K562 (cell line): ENCODE results near the gene TFAP2A. TPM values are rescaled to one million over a fixed set of nuclear protein-coding genes. Genes with fewer than 3 reads are reported as not detected.

Experiments
- ATAC-seq: fragments of 200-7000 bp; cut with Tn5 transposase; 3 replicates; pipeline ENCODE4 v1.9.1; 2020; ENCODE audit warnings: moderate library complexity
- BruUV-seq: library from RNA; stranded (reverse); fragments of 400-500 nt; replicated peaks from 2 replicates; lab custom pipeline; 2021; lab: Mats Ljungman, UMichigan
- CTCF ChIA-PET: fragments of 300-600 bp; formaldehyde crosslinking; extraction: SDS; loops from one replicate; lab custom pipeline; 2021; ENCODE audit warnings: low intra/inter-chr PET ratio; lab: Yijun Ruan, JAX
- POLR2A ChIA-PET: fragments of 300-600, 350-650 bp; sonication (Branson Sonifier 250); formaldehyde crosslinking; extraction: SDS; loops from one replicate; lab custom pipeline; 2021; ENCODE audit warnings: antibody characterized with exemption, inconsistent platforms; lab: Yijun Ruan, JAX
- DNase-seq, 4 experiments: peaks; one replicate each; pipeline versions ENCODE4 v3.0.0 to v3.0.0-alpha.2; 2011 to 2018; ENCODE audit warnings: low spot score in 3 of 4, mixed read lengths in 3 of 4; ENCODE audit errors: extremely low read depth in 1 of 4
- FAIRE-seq: peaks from 2 replicates; lab custom pipeline; 2011; peaks lifted over from hg19 to GRCh38; lab: Jason Lieb, UNC
- H2AFZ ChIP-seq: 2 replicates; pipeline ENCODE4 v1.6.0; 2011; ENCODE audit warnings: low read depth, low read length, control low read depth, inconsistent platforms
- H3K27ac ChIP-seq: fragments of 200-600 bp; 3 replicates; pipeline ENCODE4 v1.8.0; 2011; ENCODE audit warnings: low read depth, mild to moderate bottlenecking, control low read depth, inconsistent platforms, low read length, moderate library complexity, mixed read lengths; ENCODE audit errors: extremely low read depth
- H3K27me3 ChIP-seq, 2 experiments: fragments of 300-600 bp in 1 of 2; 2 replicates in 1 of 2; 3 replicates in 1 of 2; pipeline versions ENCODE4 v1.6.0 to v1.8.0; 2011; ENCODE audit warnings: inconsistent platforms in 2 of 2, low read length in 2 of 2, mild to moderate bottlenecking in 1 of 2, mixed read lengths in 1 of 2, moderate library complexity in 1 of 2; ENCODE audit not compliant: control insufficient read depth in 2 of 2, insufficient read depth in 2 of 2
- H3K36me3 ChIP-seq: fragments of 300-600 bp; 3 replicates; pipeline ENCODE4 v1.8.0; 2011; ENCODE audit warnings: mild to moderate bottlenecking, low read length, inconsistent platforms; ENCODE audit not compliant: control insufficient read depth, insufficient read depth
- H3K4me1 ChIP-seq, 2 experiments: fragments of 200-600 bp in 1 of 2; replicated peaks in 1 of 2; 2 replicates in 1 of 2; 3 replicates in 1 of 2; pipeline versions ENCODE4 v1.5.1 to v1.8.0; 2011; ENCODE audit warnings: inconsistent platforms in 2 of 2, low read length in 2 of 2, mild to moderate bottlenecking in 1 of 2, mixed read lengths in 1 of 2, moderate library complexity in 1 of 2; ENCODE audit not compliant: control insufficient read depth in 2 of 2, insufficient read depth in 2 of 2
- H3K4me2 ChIP-seq: 2 replicates; pipeline ENCODE4 v1.6.1; 2011; ENCODE audit warnings: low read length, control low read depth, inconsistent platforms, mixed read lengths; ENCODE audit not compliant: insufficient read depth
- H3K4me3 ChIP-seq: fragments of 200-600 bp; sonication (generic), shearing (Covaris generic); 2 replicates; pipeline ENCODE4 v1.5.1; 2016; ENCODE audit warnings: control low read depth, inconsistent platforms
- H3K79me2 ChIP-seq: fragments of 200-600 bp; 3 replicates; pipeline ENCODE4 v1.8.0; 2011; ENCODE audit warnings: low read length, inconsistent platforms; ENCODE audit not compliant: control insufficient read depth, insufficient read depth
- H3K9ac ChIP-seq, 2 experiments: 2 replicates each; pipeline versions ENCODE4 v1.6.0 to v1.6.1; 2011; ENCODE audit warnings: low read depth in 2 of 2, low read length in 2 of 2, control low read depth in 1 of 2, inconsistent platforms in 1 of 2, mild to moderate bottlenecking in 1 of 2, mixed read lengths in 1 of 2; ENCODE audit not compliant: insufficient read depth in 1 of 2
- H3K9me1 ChIP-seq: one replicate; pipeline ENCODE4 v1.6.0; 2011; ENCODE audit warnings: inconsistent platforms, mild to moderate bottlenecking, low read length, moderate library complexity; ENCODE audit not compliant: control insufficient read depth, insufficient read depth
- H3K9me3 ChIP-seq: replicated peaks from 2 replicates; pipeline ENCODE4 v1.5.1; 2011; ENCODE audit warnings: low read depth, low read length, inconsistent platforms; ENCODE audit not compliant: control insufficient read depth, insufficient read depth
- H4K20me1 ChIP-seq: replicated peaks from 2 replicates; pipeline ENCODE4 v1.6.1; 2011; ENCODE audit warnings: low read length, inconsistent platforms, mixed read lengths; ENCODE audit not compliant: control insufficient read depth, insufficient read depth
- ELF4 ChIP-seq: fragments of 450-650 bp; formaldehyde crosslinking; IDR thresholded peaks from 2 replicates; pipeline ENCODE4 v1.4.0; 2022; ENCODE audit warnings: missing genetic modification characterization
- FOXM1 ChIP-seq, 2 experiments: fragments of 450-650 bp in 1 of 2; sonication (generic) in 1 of 2; formaldehyde crosslinking in 1 of 2; IDR thresholded peaks; 2 replicates each; pipeline versions ENCODE4 v1.6.1 to v1.9.0; 2017 to 2022; ENCODE audit warnings: low read depth in 2 of 2, mild to moderate bottlenecking in 2 of 2, missing genetic modification reagents in 1 of 2, moderate library complexity in 1 of 2
- HDAC1 ChIP-seq, 2 experiments: fragments of 450-650 bp; IDR thresholded peaks; 2 replicates each; pipeline ENCODE4 v1.6.1; 2016 to 2017; ENCODE audit warnings: inconsistent platforms in 1 of 2, mild to moderate bottlenecking in 1 of 2, moderate library complexity in 1 of 2
- HDAC6 ChIP-seq: IDR thresholded peaks from 2 replicates; pipeline ENCODE4 v1.6.1; 2012; ENCODE audit warnings: low read depth, mild to moderate bottlenecking, control low read depth, inconsistent platforms, low read length, moderate library complexity
- JUND ChIP-seq, 2 experiments: IDR thresholded peaks; 2 replicates in 1 of 2; 3 replicates in 1 of 2; pipeline ENCODE4 v1.6.1; 2011; ENCODE audit warnings: borderline replicate concordance in 2 of 2, low read depth in 2 of 2, low read length in 2 of 2, improper control_type of control experiment in 1 of 2, missing biosample characterization in 1 of 2, missing genetic modification characterization in 1 of 2, missing genetic modification reagents in 1 of 2
- KAT7 ChIP-seq: sonication (generic); formaldehyde crosslinking; IDR thresholded peaks from 2 replicates; pipeline ENCODE4 v1.8.0; 2022; ENCODE audit warnings: missing genetic modification reagents, mild to moderate bottlenecking, borderline replicate concordance
- KDM5B ChIP-seq: fragments of 200-600 bp; sonication (generic); IDR thresholded peaks from 2 replicates; pipeline ENCODE4 v1.6.1; 2012; ENCODE audit warnings: low read depth, mild to moderate bottlenecking, moderate library complexity, low read length, control low read depth, inconsistent platforms; ENCODE audit not compliant: insufficient replicate concordance
- NR4A1 ChIP-seq, 2 experiments: fragments of 250-450 bp in 1 of 2; fragments of 450-650 bp in 1 of 2; sonication (Bioruptor Pico) in 1 of 2; IDR thresholded peaks; 2 replicates each; pipeline versions ENCODE4 v1.4.0 to v1.6.1; 2016 to 2020; ENCODE audit warnings: mild to moderate bottlenecking in 2 of 2, missing compliant biosample characterization in 1 of 2, missing genetic modification characterization in 1 of 2, moderate library complexity in 1 of 2
- RBBP5 ChIP-seq: fragments of 200-600 bp; sonication (generic); IDR thresholded peaks from 2 replicates; pipeline ENCODE4 v1.6.1; 2012; ENCODE audit warnings: borderline replicate concordance, mild to moderate bottlenecking, low read length, control low read depth, inconsistent platforms; ENCODE audit not compliant: insufficient read depth, poor library complexity, severe bottlenecking
- RBM22 ChIP-seq: fragments of 200-400 bp; formaldehyde crosslinking; IDR thresholded peaks from 2 replicates; pipeline ENCODE4 v1.6.1; 2018; ENCODE audit warnings: low read length, low read depth; ENCODE audit not compliant: poor library complexity, severe bottlenecking
- SLC30A9 ChIP-seq: fragments of 250-450 bp; sonication (Bioruptor Pico); IDR thresholded peaks from 2 replicates; pipeline ENCODE4 v1.8.0; 2022; ENCODE audit warnings: mild to moderate bottlenecking, moderate library complexity
- XRCC5 ChIP-seq: fragments of 200-400 bp; formaldehyde crosslinking; IDR thresholded peaks from 2 replicates; pipeline ENCODE4 v1.6.1; 2017; ENCODE audit warnings: low read depth, mild to moderate bottlenecking, low read length
- WGBS: fragments of 100-300 bp; shearing (Covaris generic); methylation state at CpG from one replicate; pipeline ENCODE4 v1.1.6; 2016; ENCODE audit warnings: low coverage, mixed read lengths; ENCODE audit not compliant: insufficient coverage; ENCODE audit errors: missing lambda C conversion rate; 5-methylcytosine and 5-hydroxymethylcytosine counted together
- in situ Hi-C: fragments of 300-500 bp; cut with MboI; formaldehyde crosslinking; loops from 4 replicates; pipeline ENCODE4 v1.15.0; 2018; ENCODE audit warnings: inconsistent platforms, mixed read lengths
- intact Hi-C: fragments of 100-400 bp; cut with micrococcal nuclease; formaldehyde crosslinking; loops from 2 replicates; pipeline ENCODE4 v1.14.2; 2022
- polyA plus RNA-seq, 8 experiments: library from polyadenylated mRNA; depleted of rRNA in 4 of 8; stranded (reverse) in 5 of 8; unstranded in 3 of 8; fragments of >200 nt; fragmentation: Nextera tagmentation in 2 of 8; fragmentation: Illumina TruSeq in 1 of 8; extraction: Ambion mirVana in 2 of 8; extraction: Trizol in 1 of 8; gene quantifications; 2 replicates each; pipeline versions ENCODE4 v1.2.1 to v1.2.3, GENCODE V29; 2011 to 2014; ENCODE audit warnings: inconsistent platforms in 1 of 8, missing spikeins in 1 of 8
- total RNA-seq, 7 experiments: library from RNA; depleted of rRNA in 6 of 7; stranded (reverse); fragments of >200 nt in 6 of 7; fragmentation: Illumina TruSeq in 2 of 7; extraction: Trizol in 2 of 7; gene quantifications; 2 replicates each; pipeline versions ENCODE4 v1.2.1 to v1.2.3, GENCODE V29; 2011 to 2021; ENCODE audit warnings: low replicate concordance in 1 of 7
- TF ChIP-seq, protein P1 (sequence below): fragments of 150-350 bp; IDR thresholded peaks from 2 replicates; pipeline ENCODE4 v1.6.1; 2014; ENCODE audit warnings: low read depth, mild to moderate bottlenecking, low read length, borderline replicate concordance
- TF ChIP-seq, protein P2 (sequence below): fragments of 450-650 bp; formaldehyde crosslinking; conservative IDR thresholded peaks from 2 replicates; pipeline ENCODE4 v1.4.0; 2022; ENCODE audit warnings: mild to moderate bottlenecking, missing genetic modification characterization

The TFAP2A gene
- total and polyA plus RNA-seq, 9 of the 15 experiments (the other 6 are each of a cell fraction or from before 2014, with no cell fraction given) = 0.14 to 0.53 (median 0.19) TPM; not detected in 1

DNA sequence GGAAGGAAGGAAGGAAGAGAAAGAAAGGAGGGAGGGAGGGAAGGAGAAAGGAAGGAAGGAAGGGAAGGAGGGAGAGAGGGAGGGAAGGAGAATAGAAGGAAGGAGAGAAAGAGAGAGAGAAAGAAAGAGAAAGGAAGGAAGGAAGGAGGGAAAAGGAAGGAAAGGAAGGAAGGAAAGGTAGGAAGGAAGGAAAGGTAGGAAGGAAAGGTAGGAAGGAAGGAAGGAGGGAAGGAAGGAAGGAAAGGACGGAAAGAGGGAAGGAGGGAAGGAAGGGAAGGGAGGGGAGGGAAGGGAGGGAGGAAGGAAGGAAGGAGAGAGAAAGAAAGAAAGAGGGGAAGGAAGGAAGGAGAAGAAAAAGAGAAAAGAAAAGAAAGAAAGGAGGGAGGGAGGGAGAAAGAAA is 47.0 kb upstream of the TFAP2A start:
- H3K4me2 ChIP-seq = no peak overlapping the region
- DNase-seq = no peak
- CTCF ChIA-PET = no interaction called here
- H3K9me3 ChIP-seq = no peaks in the 10 kb centered on the region
- H3K36me3 ChIP-seq = no peaks in the 10 kb centered on the region
- H3K4me3 ChIP-seq = no peak overlapping the region
- POLR2A ChIA-PET = interaction anchor here (0.6 kb wide), 1 partner anchor 632 kb away, joined by 3 read pairs; the partner anchor contains the start of gene SMIM13
- H2AFZ ChIP-seq = no peak overlapping the region
- no CpG with 5 or more reads among the region's 1 CpG for WGBS
- no peaks in the 10 kb centered on the region; the same call in 1 of the 2 replicates for H4K20me1 ChIP-seq
- no peak overlapping the region for H3K9ac ChIP-seq
- no peaks in the 10 kb centered on the region for H3K9me1 ChIP-seq
- intact Hi-C loops (no loop called here), in situ Hi-C loops (no loop called here)
- ATAC-seq = no peak
- H3K27ac ChIP-seq = no peak overlapping the region
- peaks cover 12 to 18% of the 10 kb centered on the region in 2 experiments for H3K4me1 ChIP-seq
- no TSS peak for BruUV-seq
- no peaks in the 10 kb centered on the region for H3K79me2 ChIP-seq
- peaks cover 11 to 27% of the 10 kb centered on the region in 2 experiments for H3K27me3 ChIP-seq
- no peak for FAIRE-seq
- TF ChIP-seq HDAC1 (IDR thresholded peaks at IDR 0.05) = 0 out of 4 replicates have a peak, but pooled peaks of 1 of the 2 experiments have one; percentile 30
- no peak for TF ChIP-seq RBM22
- no peak for TF ChIP-seq NR4A1 (CRISPR knock-in tag; IDR thresholded peaks at IDR 0.05)
- no peak for TF ChIP-seq NR4A1 (tag; IDR thresholded peaks at IDR 0.05)
- no peak for TF ChIP-seq JUND (IDR thresholded peaks at IDR 0.05; ENCODE audit: borderline replicate concordance, low read depth, low read length)
- TF ChIP-seq JUND (tag; IDR thresholded peaks at IDR 0.05; ENCODE audit: borderline replicate concordance, low read depth, low read length) = no peak
- TF ChIP-seq, protein P1, sequence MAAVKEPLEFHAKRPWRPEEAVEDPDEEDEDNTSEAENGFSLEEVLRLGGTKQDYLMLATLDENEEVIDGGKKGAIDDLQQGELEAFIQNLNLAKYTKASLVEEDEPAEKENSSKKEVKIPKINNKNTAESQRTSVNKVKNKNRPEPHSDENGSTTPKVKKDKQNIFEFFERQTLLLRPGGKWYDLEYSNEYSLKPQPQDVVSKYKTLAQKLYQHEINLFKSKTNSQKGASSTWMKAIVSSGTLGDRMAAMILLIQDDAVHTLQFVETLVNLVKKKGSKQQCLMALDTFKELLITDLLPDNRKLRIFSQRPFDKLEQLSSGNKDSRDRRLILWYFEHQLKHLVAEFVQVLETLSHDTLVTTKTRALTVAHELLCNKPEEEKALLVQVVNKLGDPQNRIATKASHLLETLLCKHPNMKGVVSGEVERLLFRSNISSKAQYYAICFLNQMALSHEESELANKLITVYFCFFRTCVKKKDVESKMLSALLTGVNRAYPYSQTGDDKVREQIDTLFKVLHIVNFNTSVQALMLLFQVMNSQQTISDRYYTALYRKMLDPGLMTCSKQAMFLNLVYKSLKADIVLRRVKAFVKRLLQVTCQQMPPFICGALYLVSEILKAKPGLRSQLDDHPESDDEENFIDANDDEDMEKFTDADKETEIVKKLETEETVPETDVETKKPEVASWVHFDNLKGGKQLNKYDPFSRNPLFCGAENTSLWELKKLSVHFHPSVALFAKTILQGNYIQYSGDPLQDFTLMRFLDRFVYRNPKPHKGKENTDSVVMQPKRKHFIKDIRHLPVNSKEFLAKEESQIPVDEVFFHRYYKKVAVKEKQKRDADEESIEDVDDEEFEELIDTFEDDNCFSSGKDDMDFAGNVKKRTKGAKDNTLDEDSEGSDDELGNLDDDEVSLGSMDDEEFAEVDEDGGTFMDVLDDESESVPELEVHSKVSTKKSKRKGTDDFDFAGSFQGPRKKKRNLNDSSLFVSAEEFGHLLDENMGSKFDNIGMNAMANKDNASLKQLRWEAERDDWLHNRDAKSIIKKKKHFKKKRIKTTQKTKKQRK = no peak
- TF ChIP-seq KAT7 (CRISPR knock-in tag) = no peak
- TF ChIP-seq XRCC5 = no peak
- TF ChIP-seq KDM5B = no peak
- no peak for TF ChIP-seq FOXM1 (IDR thresholded peaks at IDR 0.05; ENCODE audit: low read depth)
- no peak for TF ChIP-seq FOXM1 (CRISPR knock-in tag; IDR thresholded peaks at IDR 0.05; ENCODE audit: low read depth)
- peak; percentile 52; the same call in 1 of the 2 replicates for TF ChIP-seq ELF4
- no peak for TF ChIP-seq RBBP5
- TF ChIP-seq, protein P2, sequence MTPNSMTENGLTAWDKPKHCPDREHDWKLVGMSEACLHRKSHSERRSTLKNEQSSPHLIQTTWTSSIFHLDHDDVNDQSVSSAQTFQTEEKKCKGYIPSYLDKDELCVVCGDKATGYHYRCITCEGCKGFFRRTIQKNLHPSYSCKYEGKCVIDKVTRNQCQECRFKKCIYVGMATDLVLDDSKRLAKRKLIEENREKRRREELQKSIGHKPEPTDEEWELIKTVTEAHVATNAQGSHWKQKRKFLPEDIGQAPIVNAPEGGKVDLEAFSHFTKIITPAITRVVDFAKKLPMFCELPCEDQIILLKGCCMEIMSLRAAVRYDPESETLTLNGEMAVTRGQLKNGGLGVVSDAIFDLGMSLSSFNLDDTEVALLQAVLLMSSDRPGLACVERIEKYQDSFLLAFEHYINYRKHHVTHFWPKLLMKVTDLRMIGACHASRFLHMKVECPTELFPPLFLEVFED = 0 out of 2 replicates have a peak, but pooled peaks have one; percentile 31
- no peak for TF ChIP-seq SLC30A9
- no peak for TF ChIP-seq HDAC6
